Activated CD4-positive, alpha-beta memory T cell treated with anti-CD3 and anti-CD28 coated beads, Interleukin-2, amount 10 ng/mL, durations not matched to agents 7 days and 5 days (primary cell): ENCODE results near the gene PC. TPM values are rescaled to one million over a fixed set of nuclear protein-coding genes. Genes with fewer than 3 reads are reported as not detected.
"Not testable (repeated sequence)": the region's sequence is repeated elsewhere in the genome, so short reads cannot be mapped to it uniquely, and the experiment has no call there.

Experiments
- CTCF ChIA-PET: fragments of 350-600 bp; sonication (Branson Sonifier 250); formaldehyde crosslinking; loops from one replicate; lab custom pipeline; 2021; ENCODE audit warnings: antibody characterized with exemption, inconsistent platforms; lab: Charles Lee
- POLR2A ChIA-PET: fragments of 350-600 bp; sonication (Branson Sonifier 250); formaldehyde crosslinking; loops from one replicate; lab custom pipeline; 2021; ENCODE audit warnings: antibody characterized with exemption; lab: Charles Lee
- DNase-seq: peaks from one replicate; pipeline ENCODE4 v3.0.0-alpha.2; 2020
- H3K27ac Mint-ChIP-seq: one replicate; pipeline ENCODE4 v1.8.0; 2021; ENCODE audit warnings: mild to moderate bottlenecking, mixed read lengths
- H3K27me3 Mint-ChIP-seq: one replicate; pipeline ENCODE4 v1.8.0; 2021; ENCODE audit warnings: mixed read lengths
- H3K36me3 Mint-ChIP-seq: one replicate; pipeline ENCODE4 v1.8.0; 2021; ENCODE audit warnings: low read depth, mixed read lengths
- H3K4me1 Mint-ChIP-seq: one replicate; pipeline ENCODE4 v1.8.0; 2021; ENCODE audit warnings: mixed read lengths
- H3K4me3 Mint-ChIP-seq: one replicate; pipeline ENCODE4 v1.8.0; 2021; ENCODE audit warnings: mild to moderate bottlenecking, mixed read lengths
- H3K9me3 Mint-ChIP-seq: one replicate; pipeline ENCODE4 v1.8.0; 2021; ENCODE audit warnings: mixed read lengths
- total RNA-seq, 2 experiments: library from RNA; stranded (reverse); gene quantifications; one replicate each; pipeline ENCODE4 v1.2.3, GENCODE V29; 2021

PC gene
- total RNA-seq, 2 experiments from 2014 or later, result 5.1 to 7.4 TPM

DNA sequence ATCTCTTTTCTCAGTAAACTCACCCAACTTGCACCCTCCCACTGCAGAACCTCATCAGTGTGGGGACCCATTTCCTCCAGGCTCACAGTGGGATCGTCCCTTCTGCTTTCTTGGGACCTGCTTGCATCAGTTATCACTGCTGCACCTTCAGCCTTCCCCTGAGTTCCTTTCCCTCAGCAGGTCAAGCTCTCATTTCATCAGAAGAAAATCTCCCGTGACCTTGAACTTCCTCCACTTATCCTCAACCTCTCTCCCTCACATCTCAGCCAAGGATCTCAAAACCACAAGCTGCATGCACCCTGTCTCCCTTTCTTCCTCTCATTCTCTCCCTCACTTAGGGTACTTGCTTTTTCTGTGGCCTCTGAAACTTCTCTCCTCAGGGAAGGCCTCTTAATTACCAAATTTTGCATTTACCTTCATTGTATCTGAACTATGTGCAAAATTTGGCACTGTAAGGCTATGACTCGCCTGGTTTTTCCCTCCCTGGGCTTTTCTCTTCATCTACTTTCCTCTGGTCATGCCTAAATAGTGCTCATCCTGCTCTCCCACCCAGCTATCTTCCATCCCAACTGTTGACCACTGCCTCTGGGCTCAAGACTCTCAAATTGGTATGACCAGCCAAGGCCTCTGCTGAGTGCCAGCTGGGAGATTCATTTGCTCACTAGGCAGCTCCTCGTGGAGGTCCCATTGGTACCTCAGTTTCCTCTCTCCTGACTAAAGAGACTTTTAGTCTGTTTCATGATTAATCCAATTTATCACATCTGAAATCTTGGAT, 117.7 kb downstream of the PC start:
- Mint-ChIP-seq H3K4me1 (peaks cover 53% of the 10 kb centered on the region), H3K4me3 (no peak overlapping the region), H3K27me3 (no peaks in the 10 kb centered on the region), H3K36me3 (peaks cover 39% of the 10 kb centered on the region), H3K27ac (peak overlapping the region; percentile 52), H3K9me3 (no peaks in the 10 kb centered on the region)
- ChIA-PET POLR2A (interaction anchor here (0.7 to 6.7 kb wide), 6 partner anchors 13 to 402 kb away, joined by 3 to 177 read pairs (median 4); partner anchors contain the start of genes MRPL11, RBM14, RBM4B and ZDHHC24), CTCF (interaction anchor here (0.7 to 1.9 kb wide), 2 partner anchors 278 to 402 kb away, joined by 3 to 4 read pairs; partner anchors contain the start of gene MRPL11)
- DNase-seq, result no peak

- H3K27me3 Mint-ChIP-seq, result no peaks in the 10 kb centered on the region
- no peak for DNase-seq
- no peak overlapping the region for H3K4me3 Mint-ChIP-seq
- H3K9me3 Mint-ChIP-seq, result no peaks in the 10 kb centered on the region
- ChIA-PET POLR2A (no interaction called here), CTCF (interaction anchor here (4.8 kb wide), 1 partner anchor 140 kb away, joined by 68 read pairs; no protein-coding TSS in a partner anchor)
- peaks cover 20% of the 10 kb centered on the region for H3K36me3 Mint-ChIP-seq
- H3K4me1 Mint-ChIP-seq, result peaks cover 24% of the 10 kb centered on the region
- H3K27ac Mint-ChIP-seq, result no peak overlapping the region
Measured at GRCh38 chr11:66835768-66836405, 122.3 kb downstream of the PC start.

DNA sequence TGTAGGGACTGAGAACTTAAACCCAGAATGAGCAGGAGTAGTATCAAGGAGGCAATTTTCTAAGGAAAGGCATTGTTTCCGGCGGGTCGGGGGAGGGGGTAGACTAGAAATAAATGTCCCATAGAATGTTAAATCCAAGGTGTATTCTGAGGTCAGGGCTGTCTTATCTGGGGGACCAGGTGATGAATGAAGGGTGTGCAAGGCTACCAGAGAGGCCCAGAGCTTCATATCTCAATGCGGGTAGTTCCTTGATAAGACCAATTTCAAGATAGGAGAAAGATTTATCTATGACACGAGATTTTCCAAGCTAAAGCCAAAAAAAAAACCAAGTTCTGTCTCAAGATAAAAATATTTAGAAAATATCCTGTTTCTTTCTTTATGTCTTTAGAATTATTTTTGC, 123.2 kb downstream of the PC start:
- H3K27me3 Mint-ChIP-seq, result no peaks in the 10 kb centered on the region
- ChIA-PET CTCF (interaction anchor here (0.9 to 4.8 kb wide), 8 partner anchors 9 to 156 kb away, joined by 3 to 68 read pairs (median 5); partner anchors contain the start of genes RBM4B and RCE1), POLR2A (interaction anchor here (1.1 to 2.0 kb wide), 3 partner anchors 7 to 139 kb away, joined by 3 to 9 read pairs (median 9); partner anchors contain the start of gene RCE1)
- H3K36me3 Mint-ChIP-seq, result peaks cover 11% of the 10 kb centered on the region
- no peak overlapping the region for H3K4me3 Mint-ChIP-seq
- no peak for DNase-seq
- peaks cover 15% of the 10 kb centered on the region for H3K4me1 Mint-ChIP-seq
- peak overlapping the region; percentile 11 for H3K27ac Mint-ChIP-seq
- no peaks in the 10 kb centered on the region for H3K9me3 Mint-ChIP-seq

GRCh38 chr11:66834539-66834845, 123.7 kb downstream of the PC start:
- no peak overlapping the region for H3K4me3 Mint-ChIP-seq
- DNase-seq, result no peak
- CTCF ChIA-PET, result interaction anchor here (0.9 to 4.8 kb wide), 8 partner anchors 9 to 155 kb away, joined by 3 to 68 read pairs (median 5); partner anchors contain the start of genes RBM4B and RCE1
- peaks cover 10% of the 10 kb centered on the region for H3K4me1 Mint-ChIP-seq
- peaks cover 10% of the 10 kb centered on the region for H3K36me3 Mint-ChIP-seq
- no peaks in the 10 kb centered on the region for H3K9me3 Mint-ChIP-seq
- no peak overlapping the region for H3K27ac Mint-ChIP-seq
- no peaks in the 10 kb centered on the region for H3K27me3 Mint-ChIP-seq
- POLR2A ChIA-PET, result interaction anchor here (0.6 to 2.0 kb wide), 5 partner anchors 8 to 221 kb away, joined by 3 to 9 read pairs (median 3); partner anchors contain the start of genes RBM4B and RCE1

DNA sequence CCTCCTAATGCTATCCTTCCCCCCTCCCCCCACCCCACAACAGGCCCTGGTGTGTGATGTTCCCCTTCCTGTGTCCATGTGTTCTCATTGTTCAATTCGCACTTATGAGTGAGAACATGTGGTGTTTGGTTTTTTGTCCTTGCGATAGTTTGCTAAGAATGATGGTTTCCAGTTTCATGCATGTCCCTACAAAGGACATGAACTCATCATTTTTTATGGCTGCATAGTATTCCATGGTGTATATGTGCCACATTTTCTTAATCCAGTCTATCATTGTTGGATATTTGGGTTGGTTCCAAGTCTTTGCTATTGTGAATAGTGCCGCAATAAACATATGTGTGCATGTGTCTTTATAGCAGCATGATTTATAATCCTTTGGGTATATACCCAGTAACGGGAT, 133.6 kb downstream of the PC start:
- CTCF ChIA-PET, H3K4me1 Mint-ChIP-seq: not testable (repeated sequence)

GRCh38 chr11:66823700-66824099, 134.5 kb downstream of the PC start:
- Mint-ChIP-seq H3K9me3 (no peaks in the 10 kb centered on the region), H3K27ac (no peak overlapping the region), H3K4me1 (no peaks in the 10 kb centered on the region), H3K27me3 (no peaks in the 10 kb centered on the region), H3K4me3 (no peak overlapping the region), H3K36me3 (peaks cover 3% of the 10 kb centered on the region)
- ChIA-PET POLR2A (interaction anchor here (0.8 kb wide), 1 partner anchor 19 kb away, joined by 3 read pairs; no protein-coding TSS in a partner anchor), CTCF (no interaction called here)
- no peak for DNase-seq

More for the DNA sequence above, 133.6 kb downstream of the PC start:
- DNase-seq, H3K9me3 Mint-ChIP-seq, H3K4me3 Mint-ChIP-seq, H3K27me3 Mint-ChIP-seq, H3K27ac Mint-ChIP-seq, POLR2A ChIA-PET, H3K36me3 Mint-ChIP-seq: not testable (repeated sequence)

DNA sequence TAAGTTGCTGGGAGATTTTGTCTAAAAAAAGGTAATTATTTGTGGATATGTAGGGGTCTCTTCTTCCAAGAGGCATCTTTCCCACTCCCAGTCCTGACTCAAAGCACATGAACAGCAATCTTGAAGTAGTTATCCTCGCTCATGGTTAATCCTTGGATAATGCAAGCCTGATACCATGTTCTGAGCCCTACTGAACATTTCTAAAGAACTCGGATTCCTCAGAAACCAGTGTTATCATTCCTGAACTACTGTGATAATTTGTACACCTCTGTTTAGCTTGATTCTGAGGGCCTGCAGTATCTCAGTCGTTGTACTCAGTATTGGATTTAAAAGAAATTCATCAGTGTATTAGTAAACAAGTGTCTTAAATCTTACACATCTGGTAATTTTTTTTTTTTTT, 137.3 kb downstream of the PC start:
- ChIA-PET POLR2A (interaction anchor here (1.0 kb wide), 1 partner anchor 183 kb away, joined by 3 read pairs; no protein-coding TSS in a partner anchor), CTCF (no interaction called here)
- Mint-ChIP-seq H3K36me3 (peaks cover 3% of the 10 kb centered on the region), H3K4me3 (no peak overlapping the region), H3K9me3 (no peaks in the 10 kb centered on the region), H3K27ac (no peak overlapping the region), H3K27me3 (no peaks in the 10 kb centered on the region), H3K4me1 (peaks cover 1% of the 10 kb centered on the region)
- DNase-seq, result no peak

GRCh38 chr11:66820381-66820780, 137.8 kb downstream of the PC start:
- Mint-ChIP-seq H3K27me3 (no peaks in the 10 kb centered on the region), H3K4me3 (no peak overlapping the region), H3K9me3 (no peaks in the 10 kb centered on the region), H3K4me1 (peaks cover 6% of the 10 kb centered on the region), H3K27ac (no peak overlapping the region), H3K36me3 (peaks cover 3% of the 10 kb centered on the region)
- no peak for DNase-seq
- ChIA-PET CTCF (interaction anchor here (1.2 kb wide), 1 partner anchor 14 kb away, joined by 5 read pairs; no protein-coding TSS in a partner anchor), POLR2A (interaction anchor here (1.0 kb wide), 1 partner anchor 183 kb away, joined by 3 read pairs; no protein-coding TSS in a partner anchor)

GRCh38 chr11:66818231-66818955, 139.8 kb downstream of the PC start:
- H3K27ac Mint-ChIP-seq, result no peak overlapping the region
- no peak overlapping the region for H3K4me3 Mint-ChIP-seq
- ChIA-PET CTCF (interaction anchor here (0.6 kb wide), 1 partner anchor 1049 kb away, joined by 4 read pairs; no protein-coding TSS in a partner anchor), POLR2A (interaction anchor here (0.7 to 1.4 kb wide), 2 partner anchors 24 to 152 kb away, joined by 3 read pairs; no protein-coding TSS in a partner anchor)
- H3K36me3 Mint-ChIP-seq, result no peaks in the 10 kb centered on the region
- no peaks in the 10 kb centered on the region for H3K27me3 Mint-ChIP-seq
- no peaks in the 10 kb centered on the region for H3K9me3 Mint-ChIP-seq
- no peak for DNase-seq
- peaks cover 7% of the 10 kb centered on the region for H3K4me1 Mint-ChIP-seq

DNA sequence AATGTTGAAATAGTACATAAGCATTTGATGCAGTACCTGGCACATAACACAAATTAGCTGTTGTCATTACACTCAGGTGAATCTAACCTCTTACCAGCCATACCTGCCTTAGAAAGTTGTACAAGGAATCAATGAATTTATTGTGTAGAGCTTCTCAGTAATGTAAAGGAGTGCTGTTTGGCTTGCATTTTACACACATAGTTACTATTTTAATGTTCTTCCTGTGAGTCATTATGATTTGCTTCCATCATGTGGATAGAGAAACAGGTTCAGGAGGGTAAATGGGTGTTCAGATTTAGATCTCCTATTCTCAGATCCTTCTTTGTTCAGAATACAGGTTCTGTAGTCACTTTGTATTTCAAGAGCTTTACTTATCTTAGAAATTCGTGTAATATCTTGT, 142.5 kb downstream of the PC start:
- POLR2A ChIA-PET, result no interaction called here

DNA sequence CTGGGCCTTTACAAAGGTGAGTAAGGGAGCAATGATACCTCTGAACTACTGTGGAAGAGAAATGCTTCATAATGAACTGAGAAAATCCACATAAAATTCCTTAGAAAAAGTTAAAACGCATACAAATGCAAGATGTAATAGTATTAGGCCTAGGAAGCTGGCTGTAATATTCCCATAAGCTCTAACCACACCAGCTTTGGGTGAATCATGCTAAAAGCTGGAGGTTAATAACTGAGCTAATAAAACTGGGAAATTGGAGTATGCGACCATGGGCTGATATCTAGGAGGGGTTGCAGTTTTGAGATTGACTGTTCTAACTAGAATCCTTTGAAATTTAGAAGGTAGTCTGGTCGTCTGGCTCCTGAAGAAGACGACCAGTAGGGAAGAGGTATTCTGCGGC, 143.5 kb downstream of the PC start:
- no peak for DNase-seq
- CTCF ChIA-PET, result interaction anchor here (0.9 kb wide), 1 partner anchor 119 kb away, joined by 3 read pairs; no protein-coding TSS in a partner anchor
- POLR2A ChIA-PET, result interaction anchor here (0.5 kb wide), 1 partner anchor 1110 kb away, joined by 3 read pairs; no protein-coding TSS in a partner anchor
- Mint-ChIP-seq H3K27ac (no peak overlapping the region), H3K4me3 (no peak overlapping the region), H3K4me1 (peaks cover 7% of the 10 kb centered on the region), H3K36me3 (no peaks in the 10 kb centered on the region), H3K27me3 (no peaks in the 10 kb centered on the region), H3K9me3 (no peaks in the 10 kb centered on the region)

More for the DNA sequence above, 142.5 kb downstream of the PC start:
- Mint-ChIP-seq H3K27me3 (no peaks in the 10 kb centered on the region), H3K4me1 (peaks cover 7% of the 10 kb centered on the region), H3K9me3 (no peaks in the 10 kb centered on the region), H3K36me3 (no peaks in the 10 kb centered on the region), H3K4me3 (no peak overlapping the region), H3K27ac (no peak overlapping the region)
- no peak for DNase-seq
- CTCF ChIA-PET, result no interaction called here

DNA sequence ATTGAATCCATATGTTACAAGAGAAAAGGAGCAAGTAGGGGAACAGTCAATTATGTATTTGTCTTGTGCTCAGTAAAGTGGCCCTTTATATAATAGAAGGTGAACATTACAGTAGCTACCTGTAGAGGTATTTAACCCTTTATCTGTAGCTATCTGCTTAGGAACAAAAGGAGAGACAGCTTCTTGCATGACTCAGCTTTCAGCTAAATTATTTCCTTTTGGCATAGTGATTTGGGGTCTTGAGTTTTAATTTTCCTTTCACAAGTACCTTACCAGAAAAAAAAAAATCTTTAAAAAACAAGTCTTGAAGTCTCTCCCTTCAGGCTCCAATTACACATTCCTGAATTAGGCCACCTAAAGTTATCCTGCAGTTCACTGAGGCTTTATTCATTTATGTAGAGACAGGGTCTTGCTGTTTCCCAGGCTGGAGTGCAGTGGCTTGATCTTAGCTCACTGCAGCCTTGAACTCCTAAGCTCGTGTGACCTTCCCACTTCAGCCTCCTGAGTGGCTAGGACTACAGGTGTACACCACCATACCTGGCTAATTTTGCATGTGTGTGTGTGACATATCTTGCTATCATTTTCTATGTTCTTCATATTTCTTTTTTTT, 147.5 kb downstream of the PC start:
- peaks cover 5% of the 10 kb centered on the region for H3K4me1 Mint-ChIP-seq
- no peak overlapping the region for H3K4me3 Mint-ChIP-seq
- no peaks in the 10 kb centered on the region for H3K9me3 Mint-ChIP-seq
- no peak overlapping the region for H3K27ac Mint-ChIP-seq
- H3K27me3 Mint-ChIP-seq, result no peaks in the 10 kb centered on the region
- CTCF ChIA-PET, result no interaction called here
- H3K36me3 Mint-ChIP-seq, result no peaks in the 10 kb centered on the region
- no peak for DNase-seq
- POLR2A ChIA-PET, result interaction anchor here (0.6 kb wide), 1 partner anchor 10 kb away, joined by 3 read pairs; no protein-coding TSS in a partner anchor
